SK-N-SH (cell line): ENCODE measurements around the gene GALNT16. TPM values are rescaled to one million over a fixed set of nuclear protein-coding genes. Genes with fewer than 3 reads are reported as not detected.
"Not testable (repeated sequence)": the region's sequence is repeated elsewhere in the genome, so short reads cannot be mapped to it uniquely, and the experiment has no call there.

Experiments
- CTCF ChIA-PET: fragments of 300-600, 350-600 bp; formaldehyde crosslinking; extraction: SDS; loops from one replicate; lab custom pipeline; 2021; lab: Yijun Ruan, JAX
- POLR2A ChIA-PET: fragments of 350-600 bp; sonication (Branson Sonifier 250); formaldehyde crosslinking; extraction: SDS; loops from one replicate; lab custom pipeline; 2020; ENCODE audit warnings: antibody characterized with exemption, inconsistent platforms; lab: Yijun Ruan, JAX
- DNase-seq: peaks from one replicate; pipeline ENCODE4 v3.0.0; 2012
- H2AFZ ChIP-seq: fragments of 200-600 bp; sonication (generic); 2 replicates; pipeline ENCODE4 v1.8.1; 2016; ENCODE audit warnings: antibody characterized with exemption, mild to moderate bottlenecking, low read depth
- H3F3A ChIP-seq: fragments of 200-600 bp; sonication (generic); replicated peaks from 2 replicates; pipeline ENCODE3; 2016; ENCODE audit warnings: antibody characterized with exemption, mild to moderate bottlenecking; ENCODE audit not compliant: insufficient read depth
- H3K27ac ChIP-seq, 2 experiments: fragments of 200-500 bp in 1 of 2; fragments of 200-600 bp in 1 of 2; sonication (Bioruptor generic) in 1 of 2; sonication (generic), shearing (Covaris generic) in 1 of 2; 2 replicates each; pipeline versions ENCODE4 v1.5.1 to v1.6.1; 2014 to 2016; ENCODE audit warnings: low read depth in 2 of 2, inconsistent platforms in 1 of 2, low read length in 1 of 2, mild to moderate bottlenecking in 1 of 2, mixed read lengths in 1 of 2
- H3K27me3 ChIP-seq: fragments of 200-600 bp; sonication (generic), shearing (Covaris generic); 2 replicates; pipeline ENCODE4 v1.6.1; 2016; ENCODE audit warnings: mixed run types; ENCODE audit not compliant: insufficient read depth
- H3K36me3 ChIP-seq, 2 experiments: fragments of 200-500 bp in 1 of 2; fragments of 200-600 bp in 1 of 2; sonication (Bioruptor generic) in 1 of 2; sonication (generic) in 1 of 2; replicated peaks in 1 of 2; 2 replicates each; pipeline versions ENCODE3 to v1.5.1; 2014 to 2016; ENCODE audit warnings: low read length in 1 of 2, mild to moderate bottlenecking in 1 of 2; ENCODE audit not compliant: insufficient read depth in 2 of 2, control insufficient read depth in 1 of 2
- H3K4me1 ChIP-seq, 2 experiments: fragments of 200-500 bp in 1 of 2; fragments of 200-600 bp in 1 of 2; sonication (Bioruptor generic) in 1 of 2; sonication (generic), shearing (Covaris generic) in 1 of 2; 2 replicates each; pipeline versions ENCODE4 v1.5.1 to v1.6.1; 2014 to 2016; ENCODE audit warnings: low read depth in 1 of 2, low read length in 1 of 2, mixed run types in 1 of 2; ENCODE audit not compliant: insufficient read depth in 2 of 2, control insufficient read depth in 1 of 2
- H3K4me2 ChIP-seq: fragments of 200-600 bp; sonication (generic), shearing (Covaris generic); 2 replicates; pipeline ENCODE4 v1.6.1; 2017; ENCODE audit warnings: mixed run types
- H3K4me3 ChIP-seq, 2 experiments: fragments of 200-500 bp in 1 of 2; fragments of 200-600 bp in 1 of 2; sonication (Bioruptor generic) in 1 of 2; sonication (generic), shearing (Covaris generic) in 1 of 2; 2 replicates each; pipeline versions ENCODE4 v1.5.1 to v1.8.1; 2014 to 2016; ENCODE audit warnings: low read depth in 2 of 2, inconsistent platforms in 1 of 2, low read length in 1 of 2, mild to moderate bottlenecking in 1 of 2, mixed read lengths in 1 of 2, moderate library complexity in 1 of 2
- H3K79me2 ChIP-seq: fragments of 200-600 bp; sonication (generic); 2 replicates; pipeline ENCODE4 v1.8.1; 2017; ENCODE audit warnings: mild to moderate bottlenecking; ENCODE audit not compliant: insufficient read depth
- H3K9ac ChIP-seq: fragments of 200-600 bp; sonication (generic); 2 replicates; pipeline ENCODE4 v1.6.1; 2017; ENCODE audit warnings: mixed run types
- H3K9me2 ChIP-seq: fragments of 200-600 bp; sonication (generic); 2 replicates; pipeline ENCODE4 v1.6.1; 2017; ENCODE audit warnings: mixed run types
- H3K9me3 ChIP-seq: fragments of 200-600 bp; sonication (generic); 2 replicates; pipeline ENCODE4 v1.6.1; 2017; ENCODE audit warnings: mixed run types, mild to moderate bottlenecking, moderate library complexity
- H4K20me1 ChIP-seq: fragments of 200-600 bp; sonication (generic); 2 replicates; pipeline ENCODE4 v1.6.1; 2017; ENCODE audit warnings: mild to moderate bottlenecking, mixed run types; ENCODE audit not compliant: insufficient read depth
- CHD2 ChIP-seq: fragments of 150-350 bp; IDR thresholded peaks from 2 replicates; pipeline ENCODE4 v1.6.1; 2018; ENCODE audit warnings: low read length; ENCODE audit not compliant: partially characterized antibody
- ELF1 ChIP-seq: IDR thresholded peaks from 2 replicates; pipeline ENCODE4 v1.4.0; 2012
- EP300 ChIP-seq, 2 experiments: IDR thresholded peaks; 2 replicates each; pipeline versions ENCODE4 v1.4.0 to v1.6.1; 2012; ENCODE audit warnings: borderline replicate concordance in 1 of 2, low read depth in 1 of 2, low read length in 1 of 2
- EZH2phosphoT487 ChIP-seq: fragments of 200-600 bp; sonication (generic); IDR thresholded peaks from 2 replicates; pipeline ENCODE4 v1.6.1; 2017; ENCODE audit warnings: low read depth, mixed run types, mild to moderate bottlenecking, antibody characterized with exemption, moderate library complexity, borderline replicate concordance
- JUND ChIP-seq: IDR thresholded peaks from 2 replicates; pipeline ENCODE4 v1.4.0; 2012
- MAX ChIP-seq: IDR thresholded peaks from 2 replicates; pipeline ENCODE4 v1.4.0; 2012; ENCODE audit warnings: low read depth
- NFIC ChIP-seq: IDR thresholded peaks from 2 replicates; pipeline ENCODE4 v1.4.0; 2012; ENCODE audit warnings: borderline replicate concordance
- NRF1 ChIP-seq: IDR thresholded peaks from 2 replicates; pipeline ENCODE4 v1.6.1; 2012; ENCODE audit warnings: low read depth, mild to moderate bottlenecking, low read length
- POLR2AphosphoS5 ChIP-seq: IDR thresholded peaks from 2 replicates; pipeline ENCODE4 v1.6.1; 2012; ENCODE audit warnings: low read depth, low read length
- RAD21 ChIP-seq: IDR thresholded peaks from 2 replicates; pipeline ENCODE4 v1.6.1; 2012; ENCODE audit warnings: mild to moderate bottlenecking, low read length
- RXRA ChIP-seq: IDR thresholded peaks from 2 replicates; pipeline ENCODE4 v1.4.0; 2012; ENCODE audit warnings: low read depth, mild to moderate bottlenecking, borderline replicate concordance
- SIN3A ChIP-seq: IDR thresholded peaks from 2 replicates; pipeline ENCODE4 v1.6.1; 2012; ENCODE audit warnings: low read depth, mild to moderate bottlenecking, low read length, moderate library complexity, borderline replicate concordance
- WGBS: methylation state at CpG from one replicate; pipeline ENCODE4 v1.1.6; 2017; ENCODE audit warnings: low lambda C conversion rate; 5-methylcytosine and 5-hydroxymethylcytosine counted together
- polyA plus RNA-seq, 3 experiments: library from polyadenylated mRNA; depleted of rRNA; stranded (reverse); fragments of >200 nt; gene quantifications; 2 replicates each; pipeline ENCODE4 v1.2.3, GENCODE V29; 2012
- TF ChIP-seq, protein P1 (sequence below): fragments of 150-350 bp; IDR thresholded peaks from 2 replicates; pipeline ENCODE4 v1.6.1; 2016; ENCODE audit warnings: mild to moderate bottlenecking, low read depth, low read length
- TF ChIP-seq, protein P2 (sequence below): fragments of 150-350 bp; IDR thresholded peaks from 2 replicates; pipeline ENCODE4 v1.6.1; 2017; ENCODE audit warnings: antibody characterized with exemption, low read length, low read depth, borderline replicate concordance

The GALNT16 gene
- polyA plus RNA-seq, 1 of the 3 experiments (the other 2 are of a cell fraction), result 17.0 TPM

DNA sequence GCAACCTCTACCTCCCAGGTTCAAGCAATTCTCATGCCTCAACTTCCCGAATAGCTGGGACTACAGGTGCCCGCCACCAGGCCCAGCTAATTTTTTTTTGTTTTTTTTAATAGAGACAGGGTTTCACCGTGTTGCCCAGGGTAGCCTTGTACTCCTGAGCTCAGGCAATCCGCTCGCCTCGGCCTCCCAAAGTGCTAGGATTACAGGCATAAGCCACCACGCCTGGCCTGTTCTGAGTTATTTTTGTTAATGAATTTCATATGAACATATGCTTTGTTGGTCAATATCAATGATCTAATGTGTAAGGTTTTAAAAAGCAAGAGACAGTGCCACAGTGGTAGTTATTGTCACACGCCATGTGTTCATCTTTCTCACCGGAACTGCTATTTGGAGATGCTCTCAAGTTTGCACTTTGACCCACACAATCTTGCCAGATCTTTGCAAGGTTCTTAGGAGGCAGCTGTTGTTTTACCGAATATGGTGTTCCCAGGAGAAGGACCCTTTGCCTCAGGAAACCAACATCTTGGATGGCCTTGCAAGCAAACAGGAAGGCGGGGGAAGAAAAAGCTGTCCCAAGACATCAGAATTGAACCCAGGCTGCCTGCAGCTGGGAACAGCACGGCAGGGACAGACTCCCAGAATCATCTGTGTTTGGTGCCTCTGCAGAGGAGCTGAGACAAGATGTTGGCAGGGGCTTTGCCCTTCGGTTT, 30.0 kb downstream of the GALNT16 start (continued):
- no peak for TF ChIP-seq SIN3A
- TF ChIP-seq MAX, result no peak
- TF ChIP-seq NRF1, result no peak
- no peak for TF ChIP-seq CHD2
- no peak for TF ChIP-seq POLR2AphosphoS5
- no peak for TF ChIP-seq RXRA
- TF ChIP-seq, protein P1, sequence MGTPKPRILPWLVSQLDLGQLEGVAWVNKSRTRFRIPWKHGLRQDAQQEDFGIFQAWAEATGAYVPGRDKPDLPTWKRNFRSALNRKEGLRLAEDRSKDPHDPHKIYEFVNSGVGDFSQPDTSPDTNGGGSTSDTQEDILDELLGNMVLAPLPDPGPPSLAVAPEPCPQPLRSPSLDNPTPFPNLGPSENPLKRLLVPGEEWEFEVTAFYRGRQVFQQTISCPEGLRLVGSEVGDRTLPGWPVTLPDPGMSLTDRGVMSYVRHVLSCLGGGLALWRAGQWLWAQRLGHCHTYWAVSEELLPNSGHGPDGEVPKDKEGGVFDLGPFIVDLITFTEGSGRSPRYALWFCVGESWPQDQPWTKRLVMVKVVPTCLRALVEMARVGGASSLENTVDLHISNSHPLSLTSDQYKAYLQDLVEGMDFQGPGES, result no peak
- TF ChIP-seq, protein P2, sequence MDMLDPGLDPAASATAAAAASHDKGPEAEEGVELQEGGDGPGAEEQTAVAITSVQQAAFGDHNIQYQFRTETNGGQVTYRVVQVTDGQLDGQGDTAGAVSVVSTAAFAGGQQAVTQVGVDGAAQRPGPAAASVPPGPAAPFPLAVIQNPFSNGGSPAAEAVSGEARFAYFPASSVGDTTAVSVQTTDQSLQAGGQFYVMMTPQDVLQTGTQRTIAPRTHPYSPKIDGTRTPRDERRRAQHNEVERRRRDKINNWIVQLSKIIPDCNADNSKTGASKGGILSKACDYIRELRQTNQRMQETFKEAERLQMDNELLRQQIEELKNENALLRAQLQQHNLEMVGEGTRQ, result no peak
- no peak for TF ChIP-seq NFIC
- no peak for TF ChIP-seq EP300 (IDR thresholded peaks at IDR 0.05; ENCODE audit: borderline replicate concordance in 1 of 2, low read depth in 1 of 2, low read length in 1 of 2)

DNA sequence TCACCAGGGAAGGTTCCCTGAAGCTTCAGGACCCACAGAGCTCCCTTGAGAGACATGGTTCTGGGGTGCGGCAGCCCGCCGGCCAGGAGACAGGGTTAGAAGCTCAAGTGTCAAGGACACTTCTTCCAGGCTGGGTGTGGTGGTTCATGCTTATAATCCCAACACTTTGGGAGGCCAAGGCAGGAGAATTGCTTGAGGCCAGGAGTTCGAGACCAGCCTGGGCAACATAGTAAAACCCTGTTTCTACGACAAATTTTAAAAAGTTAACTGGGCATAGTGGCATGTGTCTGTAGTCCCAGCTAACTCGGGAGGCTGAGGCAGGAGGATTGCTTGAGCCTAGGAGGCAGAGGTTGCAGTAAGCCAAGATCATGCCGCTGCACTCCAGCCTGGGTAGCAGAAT, 30.9 kb downstream of the GALNT16 start:
- H3K9me3 ChIP-seq, H3K4me3 ChIP-seq, H3K27me3 ChIP-seq, H3K36me3 ChIP-seq, H4K20me1 ChIP-seq, H3K4me2 ChIP-seq, H3K27ac ChIP-seq, H3K79me2 ChIP-seq, POLR2A ChIA-PET, H3F3A ChIP-seq, H2AFZ ChIP-seq, H3K9me2 ChIP-seq, H3K9ac ChIP-seq, DNase-seq: not testable (repeated sequence)
- CTCF ChIA-PET, result interaction anchor here (1.6 kb wide), 1 partner anchor 10 kb away, joined by 4 read pairs; no protein-coding TSS in a partner anchor
- WGBS, result 84% methylated on average over 7 of the region's 7 CpGs
- peaks cover 0 to 27% of the 10 kb centered on the region in 2 experiments; a peak in 2 of 4 replicates for H3K4me1 ChIP-seq

DNA sequence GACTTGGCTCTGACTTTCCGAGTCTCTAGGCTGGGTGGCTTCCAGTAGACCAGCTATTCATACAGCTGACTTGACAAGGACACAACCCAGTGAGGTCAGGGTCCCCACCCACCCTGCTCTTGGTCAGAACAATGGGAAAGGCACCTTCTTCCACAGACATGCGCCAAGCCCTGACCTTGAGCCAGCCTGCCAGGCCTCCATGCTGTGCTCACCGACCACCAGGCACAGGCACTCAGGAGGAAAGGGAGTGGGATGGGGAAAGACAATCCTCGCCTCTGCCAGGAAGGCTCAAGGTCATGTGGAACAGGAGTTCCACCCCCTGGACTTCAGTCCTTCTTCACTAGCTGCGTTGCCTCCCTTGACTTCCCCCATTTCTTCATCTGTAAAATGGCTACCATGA, 31.4 kb downstream of the GALNT16 start:
- TF ChIP-seq EP300 (IDR thresholded peaks at IDR 0.05; ENCODE audit: borderline replicate concordance in 1 of 2, low read depth in 1 of 2, low read length in 1 of 2) (no peak), JUND (no peak), RAD21 (no peak), SIN3A (no peak), ELF1 (no peak), EZH2phosphoT487 (no peak)
- Histone ChIP-seq H3K4me2 (no peak overlapping the region), H3F3A (no peaks in the 10 kb centered on the region), H3K27ac (no peak overlapping the region), H3K9me3 (no peaks in the 10 kb centered on the region), H3K27me3 (no peaks in the 10 kb centered on the region), H3K4me1 (peaks cover 0 to 27% of the 10 kb centered on the region in 2 experiments; a peak in 2 of 4 replicates), H3K36me3 (no peaks in the 10 kb centered on the region), H4K20me1 (no peaks in the 10 kb centered on the region), H3K9ac (no peak overlapping the region), H3K79me2 (no peaks in the 10 kb centered on the region), H3K9me2 (no peaks in the 10 kb centered on the region), H2AFZ (no peak overlapping the region), H3K4me3 (no peak overlapping the region)
- POLR2A ChIA-PET, result no interaction called here
- CTCF ChIA-PET, result interaction anchor here (1.6 kb wide), 1 partner anchor 10 kb away, joined by 4 read pairs; no protein-coding TSS in a partner anchor
- DNase-seq, result no peak
- 100% methylated on average over 3 of the region's 5 CpGs for WGBS
